ENCODE measurements around the gene FBXO31. TPM values are rescaled to one million over a fixed set of nuclear protein-coding genes. Genes with fewer than 3 reads are reported as not detected.
A peak's percentile ranks its signal among the peaks of the same experiment; 100 is the strongest.

The FBXO31 gene
- total and polyA plus RNA-seq, 2 of the 13 experiments (the other 11 are each of a cell fraction or from before 2014, with no cell fraction given): 92.4 to 101 TPM

- TF ChIP-seq KDM2A (CRISPR knock-in tag; IDR thresholded peaks at IDR 0.05; ENCODE audit: borderline replicate concordance, low read depth): peak; percentile 56; the same call in 1 of the 2 replicates
- peak; percentile 85; the same call in 1 of the 2 replicates for TF ChIP-seq RELA (CRISPR knock-in tag; IDR thresholded peaks at IDR 0.05)
- peak; percentile 37; the same call in 1 of the 2 replicates for TF ChIP-seq ZNF441 (CRISPR knock-in tag; IDR thresholded peaks at IDR 0.05; ENCODE audit: borderline replicate concordance)
- no peak for TF ChIP-seq NFATC3 (CRISPR knock-in tag; IDR thresholded peaks at IDR 0.05)
- TF ChIP-seq NR2F2 (IDR thresholded peaks at IDR 0.05; ENCODE audit: borderline replicate concordance, low read depth): peak; percentile 100
- peak; percentile 61; the same call in 1 of the 2 replicates for TF ChIP-seq ZNF784 (CRISPR knock-in tag; IDR thresholded peaks at IDR 0.05; ENCODE audit: borderline replicate concordance)
- no peak for TF ChIP-seq ZBTB8A (CRISPR knock-in tag; IDR thresholded peaks at IDR 0.05; ENCODE audit: borderline replicate concordance, low read depth)
- peak; percentile 49; the same call in 1 of the 2 replicates for TF ChIP-seq ZMYM3 (CRISPR knock-in tag; IDR thresholded peaks at IDR 0.05)
- TF ChIP-seq ZNF619 (CRISPR knock-in tag; IDR thresholded peaks at IDR 0.05): no peak
- peak; percentile 99 for TF ChIP-seq FOXJ3 (CRISPR knock-in tag; IDR thresholded peaks at IDR 0.05; ENCODE audit: borderline replicate concordance)
- no peak for TF ChIP-seq ZFYVE20 (CRISPR knock-in tag; IDR thresholded peaks at IDR 0.05; ENCODE audit: borderline replicate concordance, low read depth)
- peak; percentile 62 for TF ChIP-seq YY1 (IDR thresholded peaks at IDR 0.05; ENCODE audit: insufficient read depth, insufficient replicate concordance, low read depth, low read length)
- peak; percentile 21; the same call in 1 of the 2 replicates for TF ChIP-seq ZNF580 (CRISPR knock-in tag; IDR thresholded peaks at IDR 0.05; ENCODE audit: borderline replicate concordance, low read depth)
- peak; percentile 99 for TF ChIP-seq MEIS1 (CRISPR knock-in tag; IDR thresholded peaks at IDR 0.05; ENCODE audit: borderline replicate concordance)
- no peak for TF ChIP-seq FLYWCH1 (CRISPR knock-in tag; IDR thresholded peaks at IDR 0.05)
- TF ChIP-seq TGIF2 (CRISPR knock-in tag; IDR thresholded peaks at IDR 0.05): peak; percentile 98
- peak; percentile 96 for TF ChIP-seq ASH2L (IDR thresholded peaks at IDR 0.05; ENCODE audit: insufficient read length, low read depth, low read length)
- no peak for TF ChIP-seq TERF1 (CRISPR knock-in tag; IDR thresholded peaks at IDR 0.05)
- no peak for TF ChIP-seq ATAD3A (CRISPR knock-in tag; IDR thresholded peaks at IDR 0.05)
- TF ChIP-seq KMT2A (CRISPR knock-in tag; IDR thresholded peaks at IDR 0.05): peak; percentile 30; the same call in 1 of the 2 replicates
- TF ChIP-seq GATAD2A (CRISPR knock-in tag; IDR thresholded peaks at IDR 0.05): peak; percentile 92
- TF ChIP-seq HNF1B (CRISPR knock-in tag; IDR thresholded peaks at IDR 0.05): peak; percentile 80
- TF ChIP-seq KDM4B (CRISPR knock-in tag; IDR thresholded peaks at IDR 0.05): peak; percentile 55; the same call in 1 of the 2 replicates
- peak; percentile 94 for TF ChIP-seq ZNF703 (CRISPR knock-in tag; IDR thresholded peaks at IDR 0.05; ENCODE audit: borderline replicate concordance)
- peak; percentile 89; the same call in 1 of the 2 replicates for TF ChIP-seq ZNF775 (CRISPR knock-in tag; IDR thresholded peaks at IDR 0.05; ENCODE audit: borderline replicate concordance)
Observed at GRCh38 chr16:87382023-87382785, 1.4 kb downstream of the FBXO31 start (continued).

Measured in HepG2 (cell line).